A549 (cell line): ENCODE results near the gene TBX18.

Source experiments
- BHLHE40 ChIP-seq: IDR thresholded peaks from 2 replicates; pipeline ENCODE4 v1.6.1; 2012; ENCODE audit warnings: low read depth, low read length, inconsistent platforms
- EHMT2 ChIP-seq: fragments of 200-600 bp; sonication (generic); IDR thresholded peaks from 2 replicates; pipeline ENCODE4 v1.6.1; 2016; ENCODE audit warnings: antibody characterized with exemption, low read depth, mild to moderate bottlenecking, moderate library complexity
- HOXB13 ChIP-seq: fragments of 250-450 bp; sonication (Bioruptor Pico); IDR thresholded peaks from 2 replicates; pipeline ENCODE4 v1.5.0; 2020; ENCODE audit warnings: low read depth, mild to moderate bottlenecking, moderate library complexity
- JUN ChIP-seq, 2 experiments: fragments of >200 bp; sonication (Bioruptor Twin); formaldehyde crosslinking; IDR thresholded peaks; 2 replicates in 1 of 2; 3 replicates in 1 of 2; pipeline ENCODE4 v1.6.1; 2016 to 2017
- POLR2A ChIP-seq: IDR thresholded peaks from 2 replicates; pipeline ENCODE4 v1.6.1; 2012; ENCODE audit warnings: mild to moderate bottlenecking, low read length
- RCOR1 ChIP-seq: fragments of 150-350 bp; IDR thresholded peaks from 2 replicates; pipeline ENCODE4 v1.6.1; 2014; ENCODE audit warnings: antibody characterized with exemption, low read length, low read depth
- SMC3 ChIP-seq: fragments of >200 bp; sonication (Bioruptor Twin); formaldehyde crosslinking; IDR thresholded peaks from 3 replicates; pipeline ENCODE4 v1.6.1; 2018; ENCODE audit warnings: inconsistent platforms
- ZFP36 ChIP-seq: fragments of 450-650 bp; IDR thresholded peaks from 2 replicates; pipeline ENCODE4 v1.6.1; 2014; ENCODE audit warnings: borderline replicate concordance; ENCODE audit not compliant: partially characterized antibody
- TF ChIP-seq, protein P1 (sequence below): fragments of >200 bp; sonication (Bioruptor Twin); formaldehyde crosslinking; IDR thresholded peaks from 3 replicates; pipeline ENCODE4 v1.5.1; 2016

DNA sequence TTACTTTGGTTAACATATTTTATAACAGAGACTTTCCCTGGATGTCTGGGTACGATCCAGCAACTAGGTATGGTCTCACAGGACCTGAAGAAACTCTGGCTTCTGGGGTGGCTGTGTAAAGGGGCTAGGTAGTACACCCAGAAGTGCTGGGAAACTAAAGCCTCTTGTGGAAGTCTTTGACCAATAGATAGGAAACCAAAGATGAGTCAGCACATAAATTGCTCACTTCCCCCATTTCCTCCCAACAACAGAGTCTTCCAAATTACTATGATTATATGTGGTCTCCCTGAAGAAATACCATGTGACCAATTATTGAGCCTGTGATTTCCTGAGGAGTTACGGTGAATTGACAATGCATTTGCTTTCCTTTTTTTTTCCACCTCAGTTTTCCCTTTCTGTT is 26.8 kb upstream of the TBX18 start:
- TF ChIP-seq, protein P1, sequence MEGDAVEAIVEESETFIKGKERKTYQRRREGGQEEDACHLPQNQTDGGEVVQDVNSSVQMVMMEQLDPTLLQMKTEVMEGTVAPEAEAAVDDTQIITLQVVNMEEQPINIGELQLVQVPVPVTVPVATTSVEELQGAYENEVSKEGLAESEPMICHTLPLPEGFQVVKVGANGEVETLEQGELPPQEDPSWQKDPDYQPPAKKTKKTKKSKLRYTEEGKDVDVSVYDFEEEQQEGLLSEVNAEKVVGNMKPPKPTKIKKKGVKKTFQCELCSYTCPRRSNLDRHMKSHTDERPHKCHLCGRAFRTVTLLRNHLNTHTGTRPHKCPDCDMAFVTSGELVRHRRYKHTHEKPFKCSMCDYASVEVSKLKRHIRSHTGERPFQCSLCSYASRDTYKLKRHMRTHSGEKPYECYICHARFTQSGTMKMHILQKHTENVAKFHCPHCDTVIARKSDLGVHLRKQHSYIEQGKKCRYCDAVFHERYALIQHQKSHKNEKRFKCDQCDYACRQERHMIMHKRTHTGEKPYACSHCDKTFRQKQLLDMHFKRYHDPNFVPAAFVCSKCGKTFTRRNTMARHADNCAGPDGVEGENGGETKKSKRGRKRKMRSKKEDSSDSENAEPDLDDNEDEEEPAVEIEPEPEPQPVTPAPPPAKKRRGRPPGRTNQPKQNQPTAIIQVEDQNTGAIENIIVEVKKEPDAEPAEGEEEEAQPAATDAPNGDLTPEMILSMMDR = no peak
- TF ChIP-seq RCOR1 = no peak
- TF ChIP-seq POLR2A = no peak
- no peak for TF ChIP-seq SMC3
- TF ChIP-seq ZFP36 = no peak
- no peak for TF ChIP-seq JUN (IDR thresholded peaks at IDR 0.05)
- no peak for TF ChIP-seq HOXB13 (CRISPR knock-in tag)
- no peak for TF ChIP-seq EHMT2
- no peak for TF ChIP-seq BHLHE40
